NCI-H2196 treated with DMSO at 0.1 percent for 48 hours (cell line): ENCODE data around the gene NAT10.

ENCODE experiments used
- DNase-seq: peaks from one replicate; lab custom pipeline; 2025; ENCODE audit not compliant: unreplicated experiment; lab: John Stamatoyannopoulos, UW

The NAT10 gene

GRCh38 chr11:34185926-34186841 lies 80.8 kb downstream of the NAT10 start:
- DNase-seq = no peak

- DNase-seq = no peak
Measured at GRCh38 chr11:34188181-34188580, 82.8 kb downstream of the NAT10 start.

GRCh38 chr11:34189191-34189590 lies 83.8 kb downstream of the NAT10 start:
- DNase-seq = no peak

GRCh38 chr11:34190192-34191139 lies 85.0 kb downstream of the NAT10 start:
- DNase-seq = no peak

- DNase-seq = no peak
Measured at GRCh38 chr11:34191578-34191977, 86.1 kb downstream of the NAT10 start.

- DNase-seq = peak; percentile 15
Measured at GRCh38 chr11:34192481-34193401, 87.3 kb downstream of the NAT10 start.

GRCh38 chr11:34194576-34195335 lies 89.3 kb downstream of the NAT10 start:
- DNase-seq = no peak
